HL-60 (cell line): ENCODE measurements around the gene DIP2A.

Experiments
- DNase-seq, 2 experiments: peaks; one replicate each; pipeline ENCODE4 v3.0.0-alpha.2; 2010 to 2020; ENCODE audit warnings: low read depth in 1 of 2, low spot score in 1 of 2
- H3K27ac ChIP-seq: fragments of 250-450 bp; sonication (Bioruptor Pico); replicated peaks from 2 replicates; pipeline ENCODE4 v1.5.1; 2020; ENCODE audit warnings: mild to moderate bottlenecking, moderate library complexity
- H3K27me3 ChIP-seq: fragments of 250-450 bp; sonication (Bioruptor Pico); 2 replicates; pipeline ENCODE4 v1.5.1; 2021; ENCODE audit warnings: mild to moderate bottlenecking, moderate library complexity; ENCODE audit not compliant: insufficient read depth, poor library complexity, severe bottlenecking
- H3K4me3 ChIP-seq: replicated peaks from 2 replicates; pipeline ENCODE4 v1.5.1; 2011; ENCODE audit warnings: mild to moderate bottlenecking, control low read depth, low read length; ENCODE audit not compliant: insufficient read depth
- GABPA ChIP-seq: IDR thresholded peaks from 2 replicates; pipeline ENCODE4 v1.6.1; 2012; ENCODE audit warnings: low read depth
- POLR2AphosphoS5 ChIP-seq: IDR thresholded peaks from 2 replicates; pipeline ENCODE4 v1.6.1; 2012; ENCODE audit warnings: low read depth
- SPI1 ChIP-seq: IDR thresholded peaks from 2 replicates; pipeline ENCODE4 v1.6.1; 2012; ENCODE audit warnings: low read depth, mild to moderate bottlenecking, borderline replicate concordance
- TF ChIP-seq, protein P1 (sequence below): IDR thresholded peaks from one replicate; pipeline ENCODE4 v1.5.1; 2011; ENCODE audit warnings: low read length, control low read depth, inconsistent platforms; ENCODE audit not compliant: insufficient read depth
- TF ChIP-seq, protein P2 (sequence below): IDR thresholded peaks from 2 replicates; pipeline ENCODE4 v1.6.1; 2012; ENCODE audit warnings: low read depth; ENCODE audit not compliant: insufficient replicate concordance

DIP2A gene

DNA sequence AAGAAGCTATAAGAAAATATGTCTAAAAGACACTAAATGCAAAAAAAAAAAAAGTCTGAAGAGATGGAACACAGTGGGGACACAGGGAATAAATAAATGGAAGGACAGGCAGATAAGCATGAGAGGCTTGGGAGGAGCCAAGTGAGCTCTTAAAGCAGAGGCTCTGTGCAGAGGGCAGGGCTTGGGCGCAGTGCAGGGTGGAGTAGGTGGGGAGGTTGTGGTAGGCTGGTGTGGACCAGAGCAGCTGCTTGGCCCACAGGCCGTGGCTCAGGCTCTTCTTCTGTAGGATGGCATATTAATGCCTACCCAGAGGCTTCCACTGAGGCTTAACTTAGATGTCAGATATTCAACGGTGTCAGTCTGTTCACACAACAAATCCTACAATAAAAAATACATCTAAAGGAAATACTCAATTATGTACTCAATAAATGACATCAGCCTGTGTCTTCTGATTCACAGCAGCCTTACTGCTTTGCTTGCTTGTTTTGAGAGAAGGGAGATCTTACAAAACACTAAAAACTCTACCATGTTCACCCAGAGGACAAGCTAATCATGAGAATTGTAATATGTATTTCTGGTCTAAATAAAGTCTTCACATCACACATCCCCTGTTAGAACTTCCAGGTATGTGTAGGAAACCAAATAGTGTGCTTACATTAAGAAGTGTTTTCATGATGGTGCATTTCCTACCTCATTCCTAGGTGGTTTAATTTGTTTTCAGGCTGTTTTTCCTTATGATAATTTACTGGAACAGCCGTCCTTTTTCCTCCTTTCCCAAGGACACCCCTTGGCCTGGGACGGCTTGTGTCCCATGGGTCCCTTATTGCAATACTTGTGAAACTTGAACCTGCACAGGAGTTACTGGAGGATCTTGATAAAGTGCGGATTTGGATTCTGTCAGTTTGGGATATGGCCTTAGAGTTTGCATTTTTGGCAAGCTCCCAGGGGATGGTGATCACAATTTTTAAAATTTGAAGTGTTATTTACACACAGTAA, 24.9 kb downstream of the DIP2A start:
- Histone ChIP-seq H3K27ac (no peak overlapping the region), H3K27me3 (no peaks in the 10 kb centered on the region), H3K4me3 (no peak overlapping the region)
- no peak for DNase-seq
- TF ChIP-seq SPI1 (no peak), GABPA (no peak), POLR2AphosphoS5 (no peak)
- TF ChIP-seq, protein P1, sequence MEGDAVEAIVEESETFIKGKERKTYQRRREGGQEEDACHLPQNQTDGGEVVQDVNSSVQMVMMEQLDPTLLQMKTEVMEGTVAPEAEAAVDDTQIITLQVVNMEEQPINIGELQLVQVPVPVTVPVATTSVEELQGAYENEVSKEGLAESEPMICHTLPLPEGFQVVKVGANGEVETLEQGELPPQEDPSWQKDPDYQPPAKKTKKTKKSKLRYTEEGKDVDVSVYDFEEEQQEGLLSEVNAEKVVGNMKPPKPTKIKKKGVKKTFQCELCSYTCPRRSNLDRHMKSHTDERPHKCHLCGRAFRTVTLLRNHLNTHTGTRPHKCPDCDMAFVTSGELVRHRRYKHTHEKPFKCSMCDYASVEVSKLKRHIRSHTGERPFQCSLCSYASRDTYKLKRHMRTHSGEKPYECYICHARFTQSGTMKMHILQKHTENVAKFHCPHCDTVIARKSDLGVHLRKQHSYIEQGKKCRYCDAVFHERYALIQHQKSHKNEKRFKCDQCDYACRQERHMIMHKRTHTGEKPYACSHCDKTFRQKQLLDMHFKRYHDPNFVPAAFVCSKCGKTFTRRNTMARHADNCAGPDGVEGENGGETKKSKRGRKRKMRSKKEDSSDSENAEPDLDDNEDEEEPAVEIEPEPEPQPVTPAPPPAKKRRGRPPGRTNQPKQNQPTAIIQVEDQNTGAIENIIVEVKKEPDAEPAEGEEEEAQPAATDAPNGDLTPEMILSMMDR, result no peak
- TF ChIP-seq, protein P2, sequence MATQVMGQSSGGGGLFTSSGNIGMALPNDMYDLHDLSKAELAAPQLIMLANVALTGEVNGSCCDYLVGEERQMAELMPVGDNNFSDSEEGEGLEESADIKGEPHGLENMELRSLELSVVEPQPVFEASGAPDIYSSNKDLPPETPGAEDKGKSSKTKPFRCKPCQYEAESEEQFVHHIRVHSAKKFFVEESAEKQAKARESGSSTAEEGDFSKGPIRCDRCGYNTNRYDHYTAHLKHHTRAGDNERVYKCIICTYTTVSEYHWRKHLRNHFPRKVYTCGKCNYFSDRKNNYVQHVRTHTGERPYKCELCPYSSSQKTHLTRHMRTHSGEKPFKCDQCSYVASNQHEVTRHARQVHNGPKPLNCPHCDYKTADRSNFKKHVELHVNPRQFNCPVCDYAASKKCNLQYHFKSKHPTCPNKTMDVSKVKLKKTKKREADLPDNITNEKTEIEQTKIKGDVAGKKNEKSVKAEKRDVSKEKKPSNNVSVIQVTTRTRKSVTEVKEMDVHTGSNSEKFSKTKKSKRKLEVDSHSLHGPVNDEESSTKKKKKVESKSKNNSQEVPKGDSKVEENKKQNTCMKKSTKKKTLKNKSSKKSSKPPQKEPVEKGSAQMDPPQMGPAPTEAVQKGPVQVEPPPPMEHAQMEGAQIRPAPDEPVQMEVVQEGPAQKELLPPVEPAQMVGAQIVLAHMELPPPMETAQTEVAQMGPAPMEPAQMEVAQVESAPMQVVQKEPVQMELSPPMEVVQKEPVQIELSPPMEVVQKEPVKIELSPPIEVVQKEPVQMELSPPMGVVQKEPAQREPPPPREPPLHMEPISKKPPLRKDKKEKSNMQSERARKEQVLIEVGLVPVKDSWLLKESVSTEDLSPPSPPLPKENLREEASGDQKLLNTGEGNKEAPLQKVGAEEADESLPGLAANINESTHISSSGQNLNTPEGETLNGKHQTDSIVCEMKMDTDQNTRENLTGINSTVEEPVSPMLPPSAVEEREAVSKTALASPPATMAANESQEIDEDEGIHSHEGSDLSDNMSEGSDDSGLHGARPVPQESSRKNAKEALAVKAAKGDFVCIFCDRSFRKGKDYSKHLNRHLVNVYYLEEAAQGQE, result no peak

DNA sequence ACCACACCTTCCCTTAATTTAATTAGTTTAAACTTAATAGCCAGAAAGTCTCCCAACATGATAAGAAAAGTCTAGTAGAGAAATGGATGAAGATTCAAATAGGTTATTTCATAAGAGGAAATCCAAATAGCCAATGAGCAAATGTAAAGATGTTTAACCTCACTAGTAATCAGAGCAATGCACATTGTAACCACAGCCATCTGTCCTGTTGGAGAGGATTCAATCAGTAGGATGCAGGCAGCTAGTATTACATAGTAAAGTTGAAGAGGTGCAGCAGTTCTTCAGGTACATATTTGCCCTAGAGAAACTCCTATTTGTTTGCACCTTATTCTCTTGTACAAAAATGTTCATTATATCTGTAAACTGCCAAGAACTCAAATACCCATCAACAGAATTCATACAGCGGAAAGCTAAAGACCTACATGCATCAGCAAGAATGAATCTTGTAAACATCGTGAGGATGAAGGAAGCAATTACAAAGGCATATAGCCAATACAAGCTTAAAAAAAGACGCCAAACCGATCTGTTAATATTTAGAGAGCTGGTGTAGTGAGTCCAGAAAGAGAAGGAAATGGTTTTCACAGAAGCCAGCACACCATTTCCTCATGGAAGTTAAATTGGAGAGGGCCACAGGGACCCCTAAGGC, 27.9 kb downstream of the DIP2A start:
- no peak overlapping the region for H3K27ac ChIP-seq
- DNase-seq, result no peak

DNA sequence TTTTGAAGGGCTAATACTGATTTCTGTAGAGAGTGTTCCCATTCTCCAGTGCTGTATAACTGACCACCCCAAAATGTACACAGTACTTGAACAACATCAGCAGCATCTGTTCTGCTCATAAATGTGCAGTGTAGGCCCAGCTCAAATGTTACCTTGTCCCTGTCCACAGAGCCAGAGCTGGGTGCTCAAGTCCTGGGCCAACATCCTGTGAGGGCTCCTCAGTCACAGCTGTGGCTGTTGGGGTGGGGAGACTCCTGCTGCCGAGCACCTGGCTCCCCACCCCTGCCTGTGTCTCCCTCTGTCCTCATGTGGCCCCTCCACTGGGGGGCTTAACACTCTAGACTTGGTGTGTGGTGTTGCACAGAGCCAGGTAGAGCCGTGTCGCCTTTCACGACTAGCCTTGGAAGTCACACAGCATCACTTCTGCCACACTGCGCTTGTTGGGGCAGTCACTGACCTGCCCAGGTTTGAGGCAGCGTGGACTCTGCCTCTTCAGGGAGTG, 30.5 kb downstream of the DIP2A start:
- no peak overlapping the region for H3K4me3 ChIP-seq
- no peak overlapping the region for H3K27ac ChIP-seq
- TF ChIP-seq, protein P2, result no peak
- no peak for TF ChIP-seq SPI1
- no peak for TF ChIP-seq GABPA
- no peak for TF ChIP-seq POLR2AphosphoS5
- TF ChIP-seq, protein P1, result no peak
- DNase-seq, result no peak
- no peaks in the 10 kb centered on the region for H3K27me3 ChIP-seq

More for the DNA sequence above, 27.9 kb downstream of the DIP2A start:
- Histone ChIP-seq H3K27me3 (no peaks in the 10 kb centered on the region), H3K4me3 (no peak overlapping the region)
- TF ChIP-seq SPI1 (no peak), POLR2AphosphoS5 (no peak)

DNA sequence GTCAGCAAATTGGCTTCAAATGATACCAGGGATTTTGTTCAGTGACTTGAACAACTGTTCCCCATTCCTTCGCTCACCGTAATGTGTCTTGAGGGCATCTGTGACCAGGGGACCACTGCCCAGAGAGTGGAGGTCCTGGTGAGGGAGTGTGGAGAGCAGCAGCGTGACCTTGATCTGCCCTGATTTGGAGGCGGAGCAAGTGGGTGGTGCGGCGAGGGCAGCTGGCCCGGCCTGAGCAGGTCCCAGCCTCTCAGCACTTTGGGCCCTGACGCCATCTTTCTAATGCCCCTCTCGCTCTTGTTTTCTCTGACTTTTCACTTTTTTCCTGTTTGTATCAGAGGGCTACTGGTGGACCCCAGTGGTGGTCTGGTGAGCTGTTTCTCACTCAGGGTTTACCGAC, 31.1 kb downstream of the DIP2A start:
- no peak overlapping the region for H3K27ac ChIP-seq
- TF ChIP-seq, protein P1, result no peak
- TF ChIP-seq POLR2AphosphoS5 (no peak), SPI1 (no peak), GABPA (no peak)
- TF ChIP-seq, protein P2, result no peak
- no peak overlapping the region for H3K4me3 ChIP-seq
- H3K27me3 ChIP-seq, result no peaks in the 10 kb centered on the region
- no peak for DNase-seq
